ENCODE data around the gene CIDEA.

The CIDEA gene

DNA sequence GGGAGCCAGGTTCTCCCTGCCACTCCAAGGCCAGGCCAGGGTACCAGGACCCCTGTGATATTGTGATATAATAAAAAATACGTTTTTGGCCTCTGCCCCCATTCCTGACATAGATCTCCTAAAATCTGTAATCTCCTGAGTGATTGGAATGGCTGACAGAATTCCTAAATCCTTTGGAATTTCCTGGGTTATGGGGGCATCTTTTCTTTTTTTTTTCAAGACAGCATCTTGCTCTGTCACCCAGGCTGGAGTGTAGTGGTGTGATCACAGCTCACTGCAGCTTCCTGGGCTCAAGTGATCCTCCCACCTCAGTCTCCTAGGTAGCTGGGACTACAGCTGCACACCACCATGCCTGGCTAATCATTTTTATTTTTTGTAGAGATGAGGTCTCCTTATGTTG lies 27.7 kb downstream of the CIDEA start:
- H3K4me3 ChIP-seq (ENCODE audit: low read depth, low read length) = no peak overlapping the region
- H3K9me3 ChIP-seq (ENCODE audit: severe bottlenecking) = no peaks in the 10 kb centered on the region
- TF ChIP-seq, protein P1, sequence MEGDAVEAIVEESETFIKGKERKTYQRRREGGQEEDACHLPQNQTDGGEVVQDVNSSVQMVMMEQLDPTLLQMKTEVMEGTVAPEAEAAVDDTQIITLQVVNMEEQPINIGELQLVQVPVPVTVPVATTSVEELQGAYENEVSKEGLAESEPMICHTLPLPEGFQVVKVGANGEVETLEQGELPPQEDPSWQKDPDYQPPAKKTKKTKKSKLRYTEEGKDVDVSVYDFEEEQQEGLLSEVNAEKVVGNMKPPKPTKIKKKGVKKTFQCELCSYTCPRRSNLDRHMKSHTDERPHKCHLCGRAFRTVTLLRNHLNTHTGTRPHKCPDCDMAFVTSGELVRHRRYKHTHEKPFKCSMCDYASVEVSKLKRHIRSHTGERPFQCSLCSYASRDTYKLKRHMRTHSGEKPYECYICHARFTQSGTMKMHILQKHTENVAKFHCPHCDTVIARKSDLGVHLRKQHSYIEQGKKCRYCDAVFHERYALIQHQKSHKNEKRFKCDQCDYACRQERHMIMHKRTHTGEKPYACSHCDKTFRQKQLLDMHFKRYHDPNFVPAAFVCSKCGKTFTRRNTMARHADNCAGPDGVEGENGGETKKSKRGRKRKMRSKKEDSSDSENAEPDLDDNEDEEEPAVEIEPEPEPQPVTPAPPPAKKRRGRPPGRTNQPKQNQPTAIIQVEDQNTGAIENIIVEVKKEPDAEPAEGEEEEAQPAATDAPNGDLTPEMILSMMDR (IDR thresholded peaks at IDR 0.05; ENCODE audit: low read depth, low read length) = no peak
- H3K27me3 ChIP-seq (ENCODE audit: insufficient read depth, low read depth, severe bottlenecking) = no peaks in the 10 kb centered on the region
- no peaks in the 10 kb centered on the region for H3K36me3 ChIP-seq
- H3K27ac ChIP-seq = no peak overlapping the region
- DNase-seq = no peak

DNA sequence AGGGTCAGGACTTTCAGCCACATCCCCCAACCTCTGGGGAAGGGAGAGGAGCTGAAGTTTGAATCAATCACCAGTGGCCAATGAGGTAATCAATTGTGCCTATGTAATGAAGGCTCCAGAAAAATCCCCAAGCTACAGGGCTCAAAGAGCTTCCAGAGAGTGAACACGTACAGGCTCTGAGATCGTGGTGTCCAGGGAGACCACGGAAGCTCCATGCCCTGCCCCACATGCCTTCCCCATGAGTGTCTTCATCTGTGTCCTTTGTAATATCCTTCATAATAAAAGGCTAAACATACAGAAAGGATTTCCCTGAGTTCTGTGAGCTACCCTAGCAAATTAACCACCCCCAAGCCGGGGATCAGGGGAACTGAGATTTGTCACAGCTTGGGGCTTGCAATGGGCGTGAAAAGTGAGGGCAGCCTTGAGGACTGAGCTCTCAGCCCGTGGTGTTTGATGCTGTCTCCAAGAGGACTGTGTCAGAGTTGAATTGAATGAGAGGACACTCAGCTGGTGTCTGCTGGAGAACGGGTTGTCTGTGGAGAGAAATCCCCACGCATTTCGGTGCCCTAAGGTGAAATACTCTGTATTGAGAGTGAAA lies 28.4 kb downstream of the CIDEA start:
- Histone ChIP-seq H3K36me3 (no peaks in the 10 kb centered on the region), H3K27ac (no peak overlapping the region), H3K9me3 (ENCODE audit: severe bottlenecking) (no peaks in the 10 kb centered on the region), H3K27me3 (ENCODE audit: insufficient read depth, low read depth, severe bottlenecking) (no peaks in the 10 kb centered on the region), H3K4me3 (ENCODE audit: low read depth, low read length) (no peak overlapping the region)
- DNase-seq = no peak
- TF ChIP-seq, protein P1 (IDR thresholded peaks at IDR 0.05; ENCODE audit: low read depth, low read length) = no peak

DNA sequence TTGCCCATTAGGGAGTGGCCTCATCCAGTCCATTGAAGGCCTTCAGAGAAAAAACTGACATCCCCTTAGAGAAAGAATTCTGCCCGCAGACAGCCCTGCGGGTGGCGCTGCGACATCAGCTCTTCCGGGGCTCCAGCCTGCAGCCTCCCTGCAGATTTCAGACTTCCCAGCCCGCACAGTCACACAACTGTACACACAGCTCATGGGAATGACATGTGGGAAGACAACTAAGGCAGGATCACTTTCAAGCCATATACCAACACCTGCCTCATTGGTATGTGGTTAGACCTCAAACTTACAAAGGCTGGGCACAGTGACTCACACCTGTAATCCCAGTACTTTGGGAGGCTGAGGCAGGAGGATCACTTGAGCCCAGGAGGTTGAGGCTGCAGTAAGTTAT lies 29.1 kb downstream of the CIDEA start:
- TF ChIP-seq, protein P1 (IDR thresholded peaks at IDR 0.05; ENCODE audit: low read depth, low read length) = peak; percentile 33
- no peak for DNase-seq
- no peak overlapping the region for H3K27ac ChIP-seq
- no peak overlapping the region for H3K4me3 ChIP-seq (ENCODE audit: low read depth, low read length)
- no peaks in the 10 kb centered on the region for H3K9me3 ChIP-seq (ENCODE audit: severe bottlenecking)
- no peaks in the 10 kb centered on the region for H3K36me3 ChIP-seq
- no peaks in the 10 kb centered on the region for H3K27me3 ChIP-seq (ENCODE audit: insufficient read depth, low read depth, severe bottlenecking)

DNA sequence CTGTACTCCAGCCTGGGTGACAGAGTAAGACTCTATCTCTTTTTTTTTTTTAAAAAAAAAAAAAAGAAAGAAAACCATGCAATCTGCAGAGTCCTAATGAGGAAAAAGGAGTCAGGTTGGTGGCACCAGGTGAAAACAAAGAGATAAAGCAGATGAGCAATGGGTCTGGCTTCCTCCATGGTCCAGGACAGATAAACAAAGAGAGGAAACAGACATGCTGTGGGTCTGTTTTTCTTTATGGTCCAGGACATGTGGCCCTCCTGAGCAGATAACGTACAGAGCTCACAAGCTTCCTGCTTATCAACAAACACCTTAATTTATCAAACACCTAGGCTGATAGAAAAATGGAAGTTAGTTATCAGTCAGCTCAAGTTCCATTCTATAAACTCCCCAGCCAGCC lies 29.5 kb downstream of the CIDEA start:
- Histone ChIP-seq H3K9me3 (ENCODE audit: severe bottlenecking) (no peaks in the 10 kb centered on the region), H3K36me3 (no peaks in the 10 kb centered on the region), H3K27ac (no peak overlapping the region), H3K4me3 (ENCODE audit: low read depth, low read length) (no peak overlapping the region), H3K27me3 (ENCODE audit: insufficient read depth, low read depth, severe bottlenecking) (no peaks in the 10 kb centered on the region)
- TF ChIP-seq, protein P1 (IDR thresholded peaks at IDR 0.05; ENCODE audit: low read depth, low read length) = no peak
- DNase-seq = no peak

DNA sequence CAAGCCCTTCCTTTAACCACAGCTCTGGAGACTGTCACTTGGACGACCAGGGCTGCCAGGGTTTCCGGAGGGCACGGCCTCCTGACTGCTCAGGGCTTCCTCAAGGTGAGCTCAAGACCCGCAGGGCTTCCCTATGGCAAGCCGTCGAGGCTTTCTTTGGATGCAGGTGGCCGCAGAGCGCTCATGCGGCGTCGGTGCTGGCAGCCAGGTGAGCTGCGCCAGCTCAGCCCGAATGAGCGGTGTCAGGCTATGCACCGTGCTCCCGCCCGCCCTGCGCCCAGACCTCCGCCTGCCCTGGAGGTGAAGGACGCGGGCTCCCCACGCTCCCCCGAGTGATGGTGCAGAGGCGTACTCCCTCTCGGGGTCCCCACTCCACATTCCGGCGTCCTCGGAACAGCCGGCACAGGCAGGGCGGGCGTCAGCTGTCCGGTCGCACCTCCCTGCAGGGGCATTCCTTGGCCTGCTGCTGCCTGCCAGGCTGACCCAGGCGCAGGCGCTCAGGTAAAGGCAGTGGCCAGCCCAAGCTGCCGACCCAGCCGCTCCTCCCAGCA lies 33.0 kb downstream of the CIDEA start:
- Histone ChIP-seq H3K9me3 (ENCODE audit: severe bottlenecking) (no peaks in the 10 kb centered on the region), H3K27me3 (ENCODE audit: insufficient read depth, low read depth, severe bottlenecking) (no peaks in the 10 kb centered on the region), H3K27ac (no peak overlapping the region), H3K36me3 (no peaks in the 10 kb centered on the region), H3K4me3 (ENCODE audit: low read depth, low read length) (peak overlapping the region; percentile 43)
- DNase-seq = no peak
- TF ChIP-seq, protein P1 (IDR thresholded peaks at IDR 0.05; ENCODE audit: low read depth, low read length) = no peak
